Naive thymus-derived CD4-positive, alpha-beta T cell (primary cell): ENCODE measurements around the gene ARHGDIA. TPM values are rescaled to one million over a fixed set of nuclear protein-coding genes. Genes with fewer than 3 reads are reported as not detected.

Experiments used
- ATAC-seq: fragments of 150-1000 bp; cut with Tn5 transposase; 2 replicates; pipeline ENCODE4 v1.10.0; 2021; ENCODE audit warnings: mild to moderate bottlenecking, moderate library complexity
- CTCF ChIA-PET: fragments of 350-600 bp; sonication (Branson Sonifier 250); formaldehyde crosslinking; loops from one replicate; lab custom pipeline; 2021; ENCODE audit warnings: antibody characterized with exemption; lab: Charles Lee
- POLR2A ChIA-PET: fragments of 350-600 bp; sonication (Branson Sonifier 250); formaldehyde crosslinking; loops from one replicate; lab custom pipeline; 2021; ENCODE audit warnings: antibody characterized with exemption, inconsistent platforms; lab: Charles Lee
- DNase-seq, 9 donors: peaks; one replicate each; pipeline versions ENCODE4 v3.0.0 to v3.0.0-alpha.2; 2020 to 2022; ENCODE audit warnings: mixed read lengths in 1 of 9
- H3K27ac ChIP-seq: one replicate; pipeline ENCODE4 v1.7.0; 2013; ENCODE audit warnings: mild to moderate bottlenecking, low read depth, low read length, moderate library complexity
- H3K27me3 ChIP-seq, 2 donors: one replicate each; pipeline ENCODE4 v1.7.0; 2013; ENCODE audit warnings: low read length in 2 of 2, mild to moderate bottlenecking in 2 of 2, moderate library complexity in 2 of 2; ENCODE audit not compliant: control insufficient read depth in 2 of 2, insufficient read depth in 2 of 2
- H3K36me3 ChIP-seq, 3 experiments: 1 replicate in 2 of 3; 2 replicates in 1 of 3; pipeline ENCODE4 v1.7.0; 2013; ENCODE audit warnings: low read length in 3 of 3, mild to moderate bottlenecking in 3 of 3, moderate library complexity in 1 of 3; ENCODE audit not compliant: insufficient read depth in 3 of 3, control insufficient read depth in 2 of 3
- H3K4me1 ChIP-seq, 2 donors: one replicate each; pipeline ENCODE4 v1.7.0; 2013; ENCODE audit warnings: low read length in 2 of 2, mild to moderate bottlenecking in 2 of 2, moderate library complexity in 1 of 2; ENCODE audit not compliant: control insufficient read depth in 2 of 2, insufficient read depth in 2 of 2
- H3K4me3 ChIP-seq: 2 replicates; pipeline ENCODE4 v1.7.0; 2013; ENCODE audit warnings: mild to moderate bottlenecking, low read length
- H3K9me3 ChIP-seq, 3 experiments: 1 replicate in 2 of 3; 2 replicates in 1 of 3; pipeline ENCODE4 v1.7.0; 2013; ENCODE audit warnings: low read length in 3 of 3; ENCODE audit not compliant: control insufficient read depth in 2 of 3
- H3K27ac Mint-ChIP-seq, 9 donors: one replicate each; pipeline ENCODE4 v1.8.0; 2020 to 2022; ENCODE audit warnings: mixed read lengths in 9 of 9, mild to moderate bottlenecking in 8 of 9, moderate library complexity in 5 of 9, inconsistent platforms in 2 of 9
- H3K27me3 Mint-ChIP-seq, 5 donors: one replicate each; pipeline ENCODE4 v1.8.0; 2021 to 2022; ENCODE audit warnings: mixed read lengths in 5 of 5, mild to moderate bottlenecking in 1 of 5
- H3K36me3 Mint-ChIP-seq, 5 donors: one replicate each; pipeline ENCODE4 v1.8.0; 2020 to 2022; ENCODE audit warnings: mixed read lengths in 5 of 5, mild to moderate bottlenecking in 3 of 5, inconsistent platforms in 1 of 5
- H3K4me1 Mint-ChIP-seq, 7 donors: one replicate each; pipeline ENCODE4 v1.8.0; 2020 to 2022; ENCODE audit warnings: mixed read lengths in 7 of 7, mild to moderate bottlenecking in 3 of 7, inconsistent platforms in 1 of 7
- H3K4me3 Mint-ChIP-seq, 10 donors: one replicate each; pipeline ENCODE4 v1.8.0; 2020 to 2022; ENCODE audit warnings: mild to moderate bottlenecking in 10 of 10, mixed read lengths in 10 of 10, moderate library complexity in 6 of 10, inconsistent platforms in 2 of 10
- H3K9me3 Mint-ChIP-seq, 11 donors: one replicate each; pipeline ENCODE4 v1.8.0; 2020 to 2022; ENCODE audit warnings: mixed read lengths in 11 of 11, mild to moderate bottlenecking in 4 of 11, inconsistent platforms in 1 of 11, moderate library complexity in 1 of 11
- intact Hi-C, 2 donors: fragments of 100-400 bp; cut with micrococcal nuclease; formaldehyde crosslinking; loops; one replicate each; pipeline ENCODE4 v1.15.1; 2023
- polyA plus RNA-seq, 2 donors: library from polyadenylated mRNA; unstranded; fragments of 300-500 nt; fragmentation: Illumina TruSeq; gene quantifications; one replicate each; pipeline ENCODE4 v1.2.3, GENCODE V29; 2021
- total RNA-seq, 6 experiments: library from RNA in 5 of 6; stranded (reverse) in 5 of 6; gene quantifications; 1 replicate in 5 of 6; 2 replicates in 1 of 6; pipeline ENCODE4 v1.2.3 and lab custom pipeline; 2021 to 2026

Gene ARHGDIA
- total and polyA plus RNA-seq, 7 experiments from 2014 or later: 66.5 to 671 (median 339) TPM

- Histone ChIP-seq H3K9me3 (no peaks in the 10 kb centered on the region), H3K4me1 (peaks cover 13 to 16% of the 10 kb centered on the region in 2 donors), H3K4me3 (peak within 1 kb of the TSS; percentile 82), H3K27ac (peak within 1 kb of the TSS; percentile 91), H3K27me3 (no peaks in the 10 kb centered on the region), H3K36me3 (no peaks in the 10 kb centered on the region)
- ATAC-seq (peak; percentile 84), DNase-seq (peak; percentile 87 to 100 (median 91))
- CTCF ChIA-PET: no interaction called here
- peak within 1 kb of the TSS; percentile 75 to 96 (median 92) for H3K4me3 Mint-ChIP-seq
- H3K9me3 Mint-ChIP-seq: peaks cover 0 to 3% (median 0%) of the 10 kb centered on the region in 11 donors
- H3K27me3 Mint-ChIP-seq: no peaks in the 10 kb centered on the region
- peak within 1 kb of the TSS; percentile 81 to 97 (median 91) for H3K27ac Mint-ChIP-seq
- intact Hi-C loops: loop anchor here (1.0 to 5.0 kb wide), 7 partner anchors 27 to 197 kb away; partner anchors contain the start of genes CENPX (in 2 of the 2), LRRC45 (in 2 of the 2), MRPL12 (in 2 of the 2) and P4HB (in 2 of the 2)
- peaks cover 11 to 27% (median 19%) of the 10 kb centered on the region in 7 donors for H3K4me1 Mint-ChIP-seq
- POLR2A ChIA-PET: interaction anchor here (0.7 to 2.2 kb wide), 7 partner anchors 10 to 896 kb away, joined by 3 to 8 read pairs (median 5); partner anchors contain the start of gene MRPL12
- no peaks in the 10 kb centered on the region for H3K36me3 Mint-ChIP-seq
Observed at GRCh38 chr17:81833160-81833920, 37.8 kb downstream of the ARHGDIA start, which contains the start of gene MCRIP1. Gene MCRIP1 (minus strand): TSS chr17:81833291. CDS start chr17:81824506, 8,785 bp downstream.

GRCh38 chr17:81832608-81833159, 38.5 kb downstream of the ARHGDIA start:
- Mint-ChIP-seq H3K4me1 (peaks cover 11 to 29% (median 20%) of the 10 kb centered on the region in 7 donors), H3K27ac (peak overlapping the region; percentile 81 to 97 (median 91))

GRCh38 chr17:81831957-81832607, 39.1 kb downstream of the ARHGDIA start:
- POLR2A ChIA-PET: no interaction called here
- Histone ChIP-seq H3K36me3 (no peaks in the 10 kb centered on the region), H3K27me3 (no peaks in the 10 kb centered on the region), H3K27ac (peak overlapping the region; percentile 61), H3K4me1 (peaks cover 13 to 16% of the 10 kb centered on the region in 2 donors), H3K9me3 (no peaks in the 10 kb centered on the region), H3K4me3 (peak overlapping the region; percentile 66)
- intact Hi-C loops: loop anchor here (1.0 to 5.0 kb wide), 5 partner anchors 60 to 195 kb away; partner anchors contain the start of genes CENPX (in 2 of the 2), LRRC45 (in 2 of the 2), ALYREF (in 1 of the 2) and ANAPC11 (in 1 of the 2)
- peaks cover 11 to 28% (median 20%) of the 10 kb centered on the region in 7 donors for H3K4me1 Mint-ChIP-seq
- DNase-seq (peak in 8 of 9 donors; percentile 27 to 60 (median 41)), ATAC-seq (peak; percentile 68)
- peaks cover 0 to 3% (median 0%) of the 10 kb centered on the region in 11 donors for H3K9me3 Mint-ChIP-seq
- H3K4me3 Mint-ChIP-seq: peak overlapping the region; percentile 75 to 96 (median 92)
- CTCF ChIA-PET: interaction anchor here (0.5 kb wide), 1 partner anchor 125 kb away, joined by 3 read pairs; no protein-coding TSS in a partner anchor
- peak overlapping the region; percentile 81 to 97 (median 91) for H3K27ac Mint-ChIP-seq
- H3K27me3 Mint-ChIP-seq: no peaks in the 10 kb centered on the region
- no peaks in the 10 kb centered on the region for H3K36me3 Mint-ChIP-seq

More at GRCh38 chr17:81832608-81833159, 38.5 kb downstream of the ARHGDIA start:
- ATAC-seq: peak; percentile 27
- H3K9me3 Mint-ChIP-seq: peaks cover 0 to 3% (median 0%) of the 10 kb centered on the region in 11 donors
- H3K4me3 Mint-ChIP-seq: peak overlapping the region; percentile 75 to 96 (median 92)
- Histone ChIP-seq H3K4me1 (peaks cover 13 to 16% of the 10 kb centered on the region in 2 donors), H3K4me3 (peak overlapping the region; percentile 66), H3K27ac (peak overlapping the region; percentile 61), H3K27me3 (no peaks in the 10 kb centered on the region), H3K36me3 (no peaks in the 10 kb centered on the region), H3K9me3 (no peaks in the 10 kb centered on the region)
- ChIA-PET POLR2A (interaction anchor here (0.7 to 2.2 kb wide), 7 partner anchors 11 to 897 kb away, joined by 3 to 8 read pairs (median 5); partner anchors contain the start of gene MRPL12), CTCF (interaction anchor here (0.5 kb wide), 1 partner anchor 126 kb away, joined by 3 read pairs; no protein-coding TSS in a partner anchor)
- H3K27me3 Mint-ChIP-seq: no peaks in the 10 kb centered on the region
- peak; percentile 6 to 63 (median 25) for DNase-seq
- intact Hi-C loops: loop anchor here (1.0 to 5.0 kb wide), 8 partner anchors 28 to 196 kb away; partner anchors contain the start of genes CENPX (in 2 of the 2), LRRC45 (in 2 of the 2), MRPL12 (in 2 of the 2) and P4HB (in 2 of the 2)
- H3K36me3 Mint-ChIP-seq: no peaks in the 10 kb centered on the region

- ATAC-seq: no peak
Observed at GRCh38 chr17:81831563-81831956, 39.6 kb downstream of the ARHGDIA start.

GRCh38 chr17:81829858-81830257, 41.3 kb downstream of the ARHGDIA start:
- Histone ChIP-seq H3K4me3 (no peak overlapping the region), H3K27me3 (no peaks in the 10 kb centered on the region), H3K36me3 (peaks cover 0 to 2% (median 0%) of the 10 kb centered on the region in 3 experiments), H3K4me1 (peaks cover 13 to 16% of the 10 kb centered on the region in 2 donors), H3K9me3 (no peaks in the 10 kb centered on the region), H3K27ac (no peak overlapping the region)
- DNase-seq: no peak
- Mint-ChIP-seq H3K9me3 (peaks cover 0 to 3% (median 0%) of the 10 kb centered on the region in 11 donors), H3K4me1 (peaks cover 16 to 32% (median 24%) of the 10 kb centered on the region in 7 donors), H3K4me3 (no peak overlapping the region), H3K36me3 (peaks cover 0 to 3% (median 0%) of the 10 kb centered on the region in 5 donors), H3K27me3 (no peaks in the 10 kb centered on the region), H3K27ac (no peak overlapping the region)
- ChIA-PET CTCF (no interaction called here), POLR2A (interaction anchor here (0.6 to 1.2 kb wide), 2 partner anchors 98 to 120 kb away, joined by 3 read pairs; partner anchors contain the start of gene MAFG)
- ATAC-seq: no peak
- intact Hi-C loops: loop anchor here (5.0 kb wide), 2 partner anchors 62 to 192 kb away; partner anchors contain the start of genes CENPX (in 2 of the 2), LRRC45 (in 2 of the 2), ALYREF (in 1 of the 2) and ANAPC11 (in 1 of the 2)

More at GRCh38 chr17:81831563-81831956, 39.6 kb downstream of the ARHGDIA start:
- Mint-ChIP-seq H3K9me3 (peaks cover 0 to 3% (median 0%) of the 10 kb centered on the region in 11 donors), H3K27me3 (no peaks in the 10 kb centered on the region), H3K4me3 (peak overlapping the region; percentile 8 to 96 (median 92)), H3K36me3 (no peaks in the 10 kb centered on the region), H3K27ac (peak overlapping the region; percentile 81 to 97 (median 91)), H3K4me1 (peaks cover 11 to 28% (median 20%) of the 10 kb centered on the region in 7 donors)
- no peaks in the 10 kb centered on the region for H3K9me3 ChIP-seq
- H3K27ac ChIP-seq: no peak overlapping the region
- POLR2A ChIA-PET: no interaction called here
- H3K4me1 ChIP-seq: peaks cover 13 to 16% of the 10 kb centered on the region in 2 donors
- no peaks in the 10 kb centered on the region for H3K27me3 ChIP-seq
- no peaks in the 10 kb centered on the region for H3K36me3 ChIP-seq
- intact Hi-C loops: loop anchor here (5.0 kb wide), 2 partner anchors 61 to 191 kb away; partner anchors contain the start of genes CENPX (in 2 of the 2), LRRC45 (in 2 of the 2), ALYREF (in 1 of the 2) and ANAPC11 (in 1 of the 2)
- CTCF ChIA-PET: no interaction called here
- H3K4me3 ChIP-seq: no peak overlapping the region
- DNase-seq: no peak
